ENCODE measurements around the gene SCP2.

SCP2 gene

GRCh38 chr1:52915211-52915854 lies 11.7 kb upstream of the SCP2 start:
- CTCF ChIA-PET: interaction anchor here (0.6 kb wide), 1 partner anchor 194 kb away, joined by 3 read pairs; no protein-coding TSS in a partner anchor
- POLR2A ChIA-PET: no interaction called here
- TF ChIP-seq HDGF (IDR thresholded peaks at IDR 0.05; ENCODE audit: borderline replicate concordance) (no peak), ZNF384 (IDR thresholded peaks at IDR 0.05) (no peak), FOXM1 (IDR thresholded peaks at IDR 0.05; ENCODE audit: borderline replicate concordance) (no peak), LEF1 (IDR thresholded peaks at IDR 0.05; ENCODE audit: borderline replicate concordance) (no peak), BHLHE40 (IDR thresholded peaks at IDR 0.05; ENCODE audit: borderline replicate concordance) (no peak), FOXA1 (IDR thresholded peaks at IDR 0.05) (no peak), L3MBTL2 (conservative IDR thresholded peaks at IDR 0.05) (no peak), SP1 (IDR thresholded peaks at IDR 0.05) (no peak), SUZ12 (IDR thresholded peaks at IDR 0.05) (no peak), PKNOX1 (IDR thresholded peaks at IDR 0.05) (no peak), ARNT (IDR thresholded peaks at IDR 0.05) (no peak), TARDBP (IDR thresholded peaks at IDR 0.05) (no peak), CTBP1 (IDR thresholded peaks at IDR 0.05; ENCODE audit: borderline replicate concordance) (no peak), NFRKB (IDR thresholded peaks at IDR 0.05) (no peak), ELF4 (IDR thresholded peaks at IDR 0.05) (no peak), FOXK2 (IDR thresholded peaks at IDR 0.05) (no peak)
- DNase-seq (ENCODE audit: extremely low spot score): no peak

- CTCF ChIA-PET: no interaction called here
- POLR2A ChIA-PET: no interaction called here
- no peak for DNase-seq (ENCODE audit: extremely low spot score)
- no peak for TF ChIP-seq HDGF (IDR thresholded peaks at IDR 0.05; ENCODE audit: borderline replicate concordance)
- TF ChIP-seq L3MBTL2 (conservative IDR thresholded peaks at IDR 0.05): no peak
Observed at GRCh38 chr1:52915855-52916220, 11.2 kb upstream of the SCP2 start.

- no peak for DNase-seq (ENCODE audit: extremely low spot score)
- TF ChIP-seq HDGF (IDR thresholded peaks at IDR 0.05; ENCODE audit: borderline replicate concordance) (no peak), ZNF384 (IDR thresholded peaks at IDR 0.05) (no peak)
- ChIA-PET CTCF (no interaction called here), POLR2A (no interaction called here)
Observed at GRCh38 chr1:52916241-52916975, 10.7 kb upstream of the SCP2 start.

- TF ChIP-seq NFRKB (IDR thresholded peaks at IDR 0.05) (no peak), LEF1 (IDR thresholded peaks at IDR 0.05; ENCODE audit: borderline replicate concordance) (no peak), ZNF384 (IDR thresholded peaks at IDR 0.05) (no peak), FOXM1 (IDR thresholded peaks at IDR 0.05; ENCODE audit: borderline replicate concordance) (no peak), ARNT (IDR thresholded peaks at IDR 0.05) (no peak)
- ChIA-PET CTCF (no interaction called here), POLR2A (no interaction called here)
- no peak for DNase-seq (ENCODE audit: extremely low spot score)
Observed at GRCh38 chr1:52917156-52917555, 9.9 kb upstream of the SCP2 start.

- ChIA-PET CTCF (no interaction called here), POLR2A (no interaction called here)
- no peak for TF ChIP-seq TARDBP (IDR thresholded peaks at IDR 0.05)
- TF ChIP-seq PKNOX1 (IDR thresholded peaks at IDR 0.05): no peak
- TF ChIP-seq LEF1 (IDR thresholded peaks at IDR 0.05; ENCODE audit: borderline replicate concordance): no peak
- TF ChIP-seq SUZ12 (IDR thresholded peaks at IDR 0.05): no peak
- TF ChIP-seq CTBP1 (IDR thresholded peaks at IDR 0.05; ENCODE audit: borderline replicate concordance): no peak
- TF ChIP-seq NFRKB (IDR thresholded peaks at IDR 0.05): no peak
- TF ChIP-seq ELF4 (IDR thresholded peaks at IDR 0.05): no peak
- no peak for TF ChIP-seq FOXA1 (IDR thresholded peaks at IDR 0.05)
- TF ChIP-seq FOXK2 (IDR thresholded peaks at IDR 0.05): no peak
- TF ChIP-seq SP1 (IDR thresholded peaks at IDR 0.05): no peak
- TF ChIP-seq FOXM1 (IDR thresholded peaks at IDR 0.05; ENCODE audit: borderline replicate concordance): no peak
Observed at GRCh38 chr1:52917581-52917980, 9.5 kb upstream of the SCP2 start.

GRCh38 chr1:52918201-52918600 lies 8.9 kb upstream of the SCP2 start:
- TF ChIP-seq NFRKB (IDR thresholded peaks at IDR 0.05) (no peak), CTBP1 (IDR thresholded peaks at IDR 0.05; ENCODE audit: borderline replicate concordance) (no peak), PKNOX1 (IDR thresholded peaks at IDR 0.05) (no peak), FOXM1 (IDR thresholded peaks at IDR 0.05; ENCODE audit: borderline replicate concordance) (no peak), SUZ12 (IDR thresholded peaks at IDR 0.05) (no peak), LEF1 (IDR thresholded peaks at IDR 0.05; ENCODE audit: borderline replicate concordance) (no peak), L3MBTL2 (conservative IDR thresholded peaks at IDR 0.05) (no peak), ZNF384 (IDR thresholded peaks at IDR 0.05) (no peak), HDGF (IDR thresholded peaks at IDR 0.05; ENCODE audit: borderline replicate concordance) (no peak), FOXK2 (IDR thresholded peaks at IDR 0.05) (no peak), SP1 (IDR thresholded peaks at IDR 0.05) (no peak), ELF4 (IDR thresholded peaks at IDR 0.05) (no peak), TARDBP (IDR thresholded peaks at IDR 0.05) (no peak), FOXA1 (IDR thresholded peaks at IDR 0.05) (no peak), BHLHE40 (IDR thresholded peaks at IDR 0.05; ENCODE audit: borderline replicate concordance) (no peak), ARNT (IDR thresholded peaks at IDR 0.05) (no peak)
- no peak for DNase-seq (ENCODE audit: extremely low spot score)
- ChIA-PET CTCF (no interaction called here), POLR2A (interaction anchor here (1.2 kb wide), 1 partner anchor 9 kb away, joined by 4 read pairs; the partner anchor contains the start of gene SCP2)

More at GRCh38 chr1:52917581-52917980, 9.5 kb upstream of the SCP2 start:
- DNase-seq (ENCODE audit: extremely low spot score): no peak

Measured in HEK293T (cell line).